ENCODE results near the gene CLCNKA.

Gene CLCNKA

DNA sequence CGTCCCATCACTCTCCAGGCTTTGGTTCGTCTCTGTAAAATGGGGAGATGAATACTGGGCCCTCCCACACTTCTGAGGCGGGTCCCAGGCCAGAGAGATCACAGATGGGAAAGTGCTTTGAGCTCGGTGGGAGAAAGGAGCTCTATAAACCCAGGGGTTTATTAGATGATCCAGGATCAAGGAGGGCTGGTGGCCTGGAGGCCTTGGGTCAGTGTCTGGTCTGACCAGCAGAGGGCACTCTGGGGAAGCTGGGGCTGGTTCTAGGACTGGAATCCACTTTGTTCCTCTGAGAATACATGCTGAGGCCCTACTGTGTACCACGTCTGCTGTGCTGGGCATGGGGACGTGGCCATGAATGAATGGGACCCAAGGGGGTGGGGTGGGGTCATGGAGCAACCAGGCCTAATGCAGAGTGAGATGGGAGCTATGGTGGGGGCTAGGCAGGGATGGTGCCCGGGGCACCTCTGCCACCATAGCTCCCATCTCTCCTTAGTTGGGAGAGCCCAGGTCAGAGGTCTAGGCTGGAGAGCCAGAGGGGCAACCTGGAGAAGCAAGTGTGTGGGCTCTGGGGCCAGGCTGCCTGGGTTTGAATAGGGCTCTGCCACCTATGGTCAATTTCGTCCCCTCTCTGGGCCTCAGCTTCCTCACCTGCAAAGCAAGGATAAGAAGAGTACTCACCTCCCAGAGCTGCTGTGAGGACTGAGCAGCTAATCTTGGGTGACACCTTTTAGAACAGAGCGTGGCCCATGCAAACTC is 60.6 kb downstream of the CLCNKA start:
- DNase-seq, result peak; percentile 37

DNA sequence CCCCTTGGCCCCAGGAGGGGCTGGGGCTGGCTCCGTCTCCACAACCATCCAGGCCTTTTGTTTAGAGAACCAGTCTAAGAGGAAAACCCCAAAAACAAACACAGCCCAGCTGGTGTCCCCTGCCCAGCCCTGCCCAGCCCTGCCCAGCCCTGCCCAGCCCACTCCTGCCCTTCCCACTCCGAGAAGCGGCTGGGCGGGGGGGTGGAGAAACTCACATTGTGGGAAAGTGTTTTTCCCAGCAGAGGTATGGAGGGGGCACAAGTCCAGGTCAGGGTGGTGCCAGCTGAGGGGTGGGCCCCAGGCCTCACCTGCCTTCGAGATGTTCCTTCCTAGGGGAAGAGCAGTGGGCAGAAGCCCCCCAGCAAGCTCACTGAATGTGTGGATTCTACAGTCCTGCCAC is 61.6 kb downstream of the CLCNKA start:
- no peak for DNase-seq

All from activated T-cell treated with anti-CD3 and anti-CD28 coated beads for 4 hours (primary cell).